Colon (tissue), 2 donors: Measurements from ENCODE around the gene TOMM20.
"Not testable (repeated sequence)": the region's sequence is repeated elsewhere in the genome, so short reads cannot be mapped to it uniquely, and the experiment has no call there.

Experiments
- FAIRE-seq: peaks from 2 replicates; lab custom pipeline; 2012; peaks lifted over from hg19 to GRCh38; lab: Jason Lieb, UNC
- donor health status: control.
- donor health status: control.

The TOMM20 gene

DNA sequence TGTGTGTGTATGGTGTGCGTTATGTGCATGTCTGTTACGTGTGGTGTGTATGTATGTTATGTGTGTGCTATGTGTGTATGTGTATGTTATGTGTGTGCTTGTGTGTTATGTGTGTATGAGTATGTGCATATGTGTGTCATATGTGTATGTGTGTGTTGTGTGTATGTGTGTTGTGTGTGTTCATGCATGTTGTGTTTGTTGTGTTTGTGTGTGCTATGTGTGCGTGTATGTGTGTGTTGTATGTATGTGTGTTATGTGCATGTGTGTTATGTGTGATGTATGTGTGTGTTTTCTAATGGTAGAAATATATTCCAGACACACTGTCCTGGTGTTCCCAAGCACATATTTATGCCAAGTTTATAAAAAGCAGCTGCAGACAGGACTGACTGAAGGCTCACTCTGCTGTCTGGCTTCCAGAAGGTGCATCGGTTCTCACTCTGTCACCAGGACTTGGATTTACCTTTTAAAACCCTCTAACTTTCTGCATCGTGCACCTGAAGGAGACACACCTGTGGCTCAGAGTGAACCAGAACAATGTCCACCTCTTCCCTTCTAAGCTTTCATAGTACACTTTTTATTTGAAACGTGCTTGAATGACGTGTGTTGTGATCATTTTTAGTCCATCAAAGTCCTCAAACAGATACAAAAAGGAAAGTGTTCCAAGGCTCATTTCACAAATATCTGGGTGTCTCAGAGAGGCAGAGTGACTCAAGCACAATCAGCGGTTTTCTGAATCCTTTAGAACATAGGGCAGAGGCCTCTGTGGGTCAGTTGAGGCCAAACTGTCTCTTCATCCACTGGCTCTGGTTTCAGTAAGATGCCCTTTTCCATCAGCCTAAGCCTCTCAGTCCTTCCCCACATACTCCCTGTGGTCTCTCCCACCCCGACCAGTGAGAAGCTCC, 49.9 kb downstream of the TOMM20 start:
- FAIRE-seq: no peak

DNA sequence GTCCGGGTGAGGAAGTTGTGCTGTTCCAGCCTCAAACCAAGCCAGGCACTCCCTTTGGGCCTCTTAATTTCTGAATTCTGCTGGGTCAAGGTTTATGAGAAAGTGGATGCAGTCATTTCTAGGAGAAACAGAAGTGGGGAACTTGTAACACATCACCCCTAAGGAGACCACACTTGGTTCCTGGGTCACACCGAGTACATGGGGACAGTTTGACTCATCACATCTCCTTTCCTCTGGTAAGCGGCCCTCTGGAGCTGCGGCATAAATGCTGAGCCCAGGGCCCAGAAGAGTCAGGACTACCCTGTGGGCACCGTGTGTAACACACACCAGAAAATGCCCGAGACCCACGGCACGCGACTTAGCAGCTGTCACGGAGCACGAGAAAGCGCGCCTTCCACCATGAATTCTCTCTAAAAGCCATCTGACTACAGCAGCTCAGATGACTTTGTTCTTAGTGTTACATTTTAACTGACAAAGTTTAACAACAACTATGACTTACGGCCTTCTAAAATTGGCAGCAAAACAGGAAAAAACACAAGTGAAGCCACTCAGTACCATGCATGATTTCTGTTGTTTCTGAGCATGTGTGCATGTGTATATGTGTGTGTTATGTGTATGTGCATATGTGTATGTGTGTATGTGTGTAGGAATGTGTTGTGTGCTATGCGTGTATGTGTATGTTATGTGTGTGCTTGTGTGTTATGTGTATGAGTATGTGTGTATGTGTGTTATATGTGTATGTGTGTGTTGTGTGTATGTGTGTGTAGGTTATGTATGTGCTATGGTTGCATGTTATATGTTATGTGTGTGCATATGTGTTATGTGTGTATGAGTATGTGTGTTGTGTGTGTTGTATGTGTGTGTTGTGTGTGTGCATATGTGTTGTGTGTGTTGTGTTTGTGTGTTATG, 50.8 kb downstream of the TOMM20 start:
- FAIRE-seq: no peak

DNA sequence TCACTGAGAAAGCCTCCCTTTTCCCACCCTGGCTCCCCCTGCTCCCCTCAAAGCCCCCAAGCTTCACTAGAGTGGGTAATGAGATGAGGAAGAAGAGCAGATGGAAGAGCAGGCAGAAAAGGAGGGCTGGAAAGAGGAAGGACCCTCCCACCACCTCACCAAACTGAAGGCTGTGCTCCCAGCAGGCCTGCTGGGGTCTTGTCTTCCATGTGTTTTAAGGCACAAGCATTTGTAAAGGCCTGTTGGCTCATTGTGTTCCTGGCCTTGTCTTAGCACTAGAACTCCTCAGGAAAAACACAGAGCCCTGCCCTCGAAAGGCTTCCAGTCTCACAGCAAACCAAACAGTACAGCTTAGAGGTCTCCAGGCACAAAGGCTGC, 51.5 kb downstream of the TOMM20 start:
- FAIRE-seq: no peak

GRCh38 chr1:235076504-235077162, 52.0 kb downstream of the TOMM20 start:
- no peak for FAIRE-seq

DNA sequence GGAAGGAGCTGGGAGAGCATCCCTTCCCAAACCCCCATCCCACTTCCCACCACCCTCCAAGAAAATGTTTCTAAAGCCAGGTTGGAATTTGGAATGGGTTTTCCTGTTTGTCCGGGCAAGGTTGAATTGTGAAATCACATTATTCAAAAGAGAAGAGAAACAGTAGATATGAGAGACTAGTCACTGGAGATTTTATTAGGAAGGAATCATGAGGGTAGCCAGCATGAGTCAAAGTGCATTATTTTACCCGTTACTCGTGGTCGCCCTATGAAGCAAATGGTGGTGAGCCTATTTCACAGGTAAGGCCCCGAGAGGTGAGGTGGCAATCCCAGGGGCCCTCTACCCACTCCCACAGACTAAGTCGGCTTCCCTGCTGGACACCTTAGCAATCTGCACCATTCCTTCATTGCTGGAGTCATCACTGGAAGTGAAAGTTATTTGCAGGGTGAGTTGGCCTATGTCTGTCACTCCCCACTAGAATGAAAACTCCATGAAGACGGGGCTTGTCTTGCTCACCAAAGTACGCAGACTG, 52.8 kb downstream of the TOMM20 start:
- no peak for FAIRE-seq

DNA sequence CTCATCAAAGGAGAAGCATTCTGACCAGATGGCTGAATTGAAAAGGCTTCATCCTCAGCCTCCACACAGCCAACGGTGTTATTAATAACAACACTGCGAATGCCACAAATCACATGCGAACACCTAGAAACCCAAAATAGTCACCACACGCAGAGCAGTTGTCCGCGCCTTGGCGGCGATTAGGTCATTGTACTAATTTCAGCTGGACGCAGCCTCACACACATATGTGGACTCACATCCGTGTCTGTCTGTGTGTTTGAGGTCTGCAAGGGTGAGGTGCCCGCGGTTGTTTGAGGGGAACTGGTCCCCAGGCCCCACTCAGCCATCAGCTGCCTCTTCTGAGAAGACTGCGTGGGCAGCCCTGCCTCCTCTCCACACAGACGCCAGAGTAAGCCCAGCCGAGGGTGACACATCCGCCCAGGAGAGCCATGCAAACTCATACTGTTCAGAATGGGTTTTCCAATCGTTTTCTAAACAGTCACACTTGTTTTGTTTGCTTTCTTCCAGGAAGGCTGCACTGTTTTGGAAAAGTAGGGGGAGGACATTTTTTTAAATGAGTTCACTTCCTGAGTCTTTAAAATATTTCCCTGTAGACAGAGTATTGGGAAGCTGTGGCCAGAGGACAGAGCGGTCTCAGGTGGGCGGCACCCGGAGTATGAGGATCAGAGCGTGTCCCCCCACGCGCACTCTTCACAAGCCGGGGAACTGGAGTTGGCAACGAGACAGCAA, 53.4 kb downstream of the TOMM20 start:
- no peak for FAIRE-seq

- FAIRE-seq: no peak
Measured at GRCh38 chr1:235074523-235075047, 54.1 kb downstream of the TOMM20 start.

DNA sequence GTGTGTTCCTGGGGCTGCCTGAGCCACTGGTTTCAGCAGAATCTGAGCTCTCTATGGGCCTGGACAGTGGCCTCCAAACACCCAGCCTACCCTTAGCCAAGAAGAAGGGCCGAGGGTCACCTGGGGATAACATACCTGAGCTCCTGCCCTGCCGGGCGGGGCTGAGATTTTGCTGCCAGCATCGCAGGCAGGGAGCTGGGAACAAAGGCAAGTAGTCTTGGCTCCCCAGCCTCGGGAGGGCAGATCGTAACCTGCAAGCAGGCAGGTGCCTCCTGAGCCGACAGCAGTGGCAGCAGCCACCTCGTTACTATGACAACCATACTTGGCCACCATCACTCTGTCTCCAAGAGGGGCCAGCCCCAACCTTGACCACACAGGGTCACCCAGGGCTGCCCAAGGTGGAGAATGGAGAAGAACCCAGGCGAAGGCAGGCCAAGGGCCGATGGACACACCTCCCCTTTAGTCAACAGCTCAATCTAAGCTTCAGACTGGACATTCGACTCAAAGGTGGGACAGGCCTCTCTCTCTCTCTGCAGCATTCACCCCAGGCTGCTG, 54.6 kb downstream of the TOMM20 start:
- FAIRE-seq: no peak

DNA sequence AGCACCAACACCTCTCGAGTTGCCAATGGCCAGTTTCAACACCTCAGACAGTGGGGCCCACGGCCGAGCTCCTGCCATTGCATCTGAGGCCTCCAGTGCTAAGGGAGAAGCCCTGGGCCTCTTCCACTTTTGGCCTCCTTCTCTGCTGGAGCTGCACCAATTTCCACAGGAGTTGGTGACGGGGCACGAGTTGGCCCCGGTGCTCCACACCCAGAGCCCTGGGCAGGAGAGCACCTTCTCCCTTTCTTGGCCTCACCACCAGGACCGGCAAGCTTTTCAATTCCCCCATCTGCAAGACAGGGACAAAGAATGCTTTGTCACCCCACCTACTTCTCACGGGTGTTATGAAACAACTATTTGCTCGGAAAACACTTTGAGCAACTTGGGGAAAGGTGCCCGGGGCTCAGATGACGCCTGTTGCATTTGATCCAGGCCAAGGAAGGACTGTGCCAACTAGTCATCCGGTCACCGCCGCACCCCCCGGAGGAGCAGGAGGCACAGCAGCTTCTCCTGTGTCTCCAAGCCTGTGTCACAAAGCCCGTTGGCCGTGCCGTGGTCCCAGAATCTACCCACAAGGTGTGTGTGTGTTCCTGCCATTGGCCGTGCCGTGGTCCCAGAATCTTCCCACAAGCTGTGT, 55.2 kb downstream of the TOMM20 start:
- FAIRE-seq: no peak

DNA sequence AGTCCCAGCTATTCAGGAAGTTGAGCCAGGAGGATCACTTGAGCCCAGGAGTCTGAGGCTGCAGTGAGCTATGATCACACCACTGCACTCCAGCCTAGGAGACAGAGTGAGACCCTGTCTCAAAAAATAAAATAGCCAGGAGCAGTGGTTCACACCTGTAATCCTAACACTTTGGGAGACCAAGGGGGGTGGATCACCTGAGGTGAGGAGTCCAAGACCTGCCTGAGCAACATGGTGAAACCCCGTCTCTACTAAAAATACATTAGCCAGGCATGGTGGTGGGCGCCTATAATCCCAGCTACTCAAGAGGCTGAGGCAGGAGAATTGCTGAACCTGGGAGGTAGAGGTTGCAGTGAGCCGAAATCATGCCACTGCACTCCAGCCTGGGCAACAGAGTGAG, 56.1 kb downstream of the TOMM20 start:
- FAIRE-seq: not testable (repeated sequence)

GRCh38 chr1:235072096-235072495, 56.5 kb downstream of the TOMM20 start:
- no peak for FAIRE-seq

DNA sequence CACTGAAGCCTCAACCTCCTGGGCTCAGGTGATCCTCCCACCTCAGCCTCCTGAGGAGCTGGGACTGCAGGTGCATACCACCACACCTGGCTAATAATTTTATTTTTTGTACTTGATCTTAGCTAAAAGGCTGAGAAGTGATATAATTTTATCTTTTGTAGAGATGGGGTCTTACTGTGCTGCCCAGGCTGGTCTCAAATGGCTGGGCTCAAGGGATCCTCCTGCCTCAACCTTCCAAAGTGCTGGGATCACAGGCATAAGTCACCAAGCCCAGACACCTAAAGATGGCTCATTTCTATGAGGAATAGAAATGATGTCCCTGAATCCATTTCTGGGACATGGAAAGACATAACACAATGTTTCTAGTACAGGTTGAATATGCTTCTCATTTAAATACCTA, 57.8 kb downstream of the TOMM20 start:
- FAIRE-seq: no peak

GRCh38 chr1:235069577-235070563, 58.8 kb downstream of the TOMM20 start:
- no peak for FAIRE-seq

DNA sequence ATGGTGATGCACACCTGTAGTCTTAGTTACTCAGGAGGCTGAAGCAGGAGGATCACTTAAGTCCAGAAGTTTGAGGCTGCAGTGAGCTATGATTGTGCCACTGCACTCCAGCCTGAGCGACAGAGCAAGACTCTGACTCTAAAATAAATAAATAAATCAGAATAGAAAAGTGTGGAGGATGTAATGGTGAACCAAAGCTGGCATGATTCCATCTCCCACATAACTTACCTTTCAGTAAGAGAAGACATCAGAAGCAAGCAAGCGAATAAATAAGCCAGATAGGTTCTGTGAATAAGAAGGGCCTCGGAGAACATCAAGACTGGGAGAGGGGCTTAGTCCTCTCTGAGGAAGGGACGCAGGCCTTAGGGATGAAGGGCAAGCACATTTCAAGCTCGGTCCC, 59.5 kb downstream of the TOMM20 start:
- no peak for FAIRE-seq

DNA sequence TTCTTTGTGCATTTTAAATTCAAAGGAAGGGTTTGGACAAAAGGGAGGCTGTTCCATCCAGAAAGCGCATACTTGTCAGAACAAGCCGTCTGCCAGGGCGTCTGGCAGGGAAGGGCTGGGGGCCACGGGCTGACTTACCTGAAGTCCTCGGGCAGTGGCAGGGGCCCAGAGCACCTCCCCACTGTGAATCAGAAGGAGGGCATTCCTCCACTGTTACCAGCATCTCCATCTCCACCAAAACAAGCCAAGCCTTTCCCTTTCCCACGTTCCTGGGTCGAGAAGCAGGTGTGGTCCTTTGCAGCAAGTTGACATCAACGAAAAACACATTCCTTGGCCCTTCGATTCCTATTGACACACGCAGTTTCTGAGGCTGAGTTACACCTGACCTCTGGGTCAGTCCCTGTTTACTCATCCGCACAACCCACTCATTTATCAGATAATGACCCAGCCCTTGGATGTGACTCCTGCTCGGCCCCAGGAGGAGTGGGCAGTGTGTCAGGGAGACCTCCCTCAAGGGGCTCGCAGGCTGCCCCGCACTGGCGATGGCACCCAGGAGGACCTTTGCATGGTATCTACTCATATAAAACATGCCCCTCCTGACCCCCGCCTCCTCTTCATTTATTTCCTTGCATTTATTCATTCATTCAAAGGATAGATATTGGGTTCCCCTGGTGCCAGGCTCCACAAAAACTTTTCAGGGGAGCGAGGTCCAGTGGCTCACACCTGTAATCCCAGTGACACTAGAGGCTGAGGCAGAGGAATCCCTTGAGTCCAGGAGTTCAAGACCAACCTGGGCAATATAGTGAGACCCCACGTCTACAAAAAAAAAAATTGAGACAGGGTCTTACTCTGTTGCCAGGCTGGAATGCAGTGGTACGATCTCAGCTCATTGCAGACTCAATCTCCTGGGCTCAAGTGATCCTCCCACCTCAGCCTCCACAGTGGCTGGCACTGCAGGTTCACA, 60.2 kb downstream of the TOMM20 start:
- FAIRE-seq: no peak

DNA sequence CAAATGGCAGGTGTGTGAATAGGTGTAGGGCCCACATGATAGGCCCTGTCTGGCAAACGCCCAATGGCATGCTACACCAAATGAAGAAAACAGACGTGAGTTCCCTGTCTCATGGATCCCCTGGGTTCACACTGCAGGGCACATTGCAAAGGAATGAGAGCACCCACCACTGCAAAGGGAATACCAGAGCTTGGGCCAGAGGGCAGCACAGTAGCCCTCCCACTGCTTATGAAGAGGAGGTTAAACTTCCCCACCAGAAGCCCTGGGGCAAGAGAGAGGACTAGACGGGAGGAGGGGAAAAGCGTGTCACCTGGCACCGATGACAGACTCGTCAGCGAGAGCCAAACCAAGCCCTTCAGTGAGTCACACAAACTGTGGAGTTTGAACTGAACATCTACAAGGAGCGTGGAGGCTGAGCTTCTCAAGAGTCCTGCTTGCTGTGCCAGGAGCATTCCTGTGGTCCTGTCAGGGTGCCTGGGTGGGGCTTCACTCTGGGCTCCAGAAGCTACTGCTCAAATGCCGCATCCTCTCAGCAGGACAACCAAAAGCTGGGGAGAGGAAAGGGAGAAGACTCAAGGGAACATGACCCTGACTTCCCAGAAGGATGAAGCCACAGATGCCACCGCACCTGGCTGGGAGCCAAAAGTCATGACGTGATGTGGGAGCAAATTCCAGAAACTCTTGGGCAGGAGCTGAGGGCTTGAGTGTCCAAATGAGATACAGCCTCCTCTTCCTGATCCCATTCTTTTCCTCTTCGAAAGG, 61.1 kb downstream of the TOMM20 start:
- FAIRE-seq: no peak

DNA sequence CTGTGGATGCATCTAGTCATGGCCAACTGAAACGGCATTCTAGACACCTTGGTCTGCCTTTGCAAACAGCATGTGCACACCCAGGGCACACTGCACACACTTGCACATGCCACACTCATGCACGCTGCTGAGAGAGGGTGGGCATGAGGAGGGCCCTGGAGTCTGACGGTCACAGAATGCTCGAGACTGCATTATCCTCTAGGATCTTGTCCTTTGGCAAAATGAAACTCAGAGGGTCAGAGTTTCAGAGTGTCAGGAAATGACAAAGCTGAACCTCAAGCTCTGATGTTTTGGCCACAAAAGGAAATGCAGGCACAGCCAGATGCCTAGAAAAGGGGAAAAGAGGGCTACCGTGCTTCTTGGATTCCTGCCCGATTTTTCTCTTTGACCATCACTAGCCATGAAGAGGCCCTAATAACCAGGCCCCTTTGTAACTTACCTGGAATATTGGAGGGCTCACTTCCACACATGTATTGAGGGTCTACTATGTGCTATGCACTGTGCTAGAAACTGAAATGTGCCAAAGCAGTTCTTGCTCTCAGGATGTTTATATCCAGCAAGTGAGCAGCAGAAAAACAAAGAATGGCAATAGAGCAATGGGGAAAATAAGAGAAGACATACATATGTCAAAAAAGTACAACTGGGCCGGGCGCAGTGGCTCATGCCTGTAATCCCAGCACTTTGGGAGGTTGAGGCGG, 65.4 kb downstream of the TOMM20 start:
- FAIRE-seq: no peak
